SJSA1 (cell line): ENCODE results near the gene GATAD2A. TPM values are rescaled to one million over a fixed set of nuclear protein-coding genes. Genes with fewer than 3 reads are reported as not detected.
A peak's percentile ranks its signal among the peaks of the same experiment; 100 is the strongest.
"Not testable (repeated sequence)": the region's sequence is repeated elsewhere in the genome, so short reads cannot be mapped to it uniquely, and the experiment has no call there.

ENCODE experiments used
- DNase-seq, 2 experiments: peaks; one replicate each; pipeline ENCODE4 v3.0.0-alpha.2; 2015 to 2020; ENCODE audit warnings: low spot score in 2 of 2, low read depth in 1 of 2
- H3K27ac ChIP-seq: fragments of 250-450 bp; sonication (Bioruptor Pico); 2 replicates; pipeline ENCODE4 v1.5.1; 2020; ENCODE audit warnings: mild to moderate bottlenecking, moderate library complexity
- H3K27me3 ChIP-seq: fragments of 250-450 bp; sonication (Bioruptor Pico); replicated peaks from 2 replicates; pipeline ENCODE4 v1.5.1; 2020; ENCODE audit warnings: mild to moderate bottlenecking, moderate library complexity
- H3K36me3 ChIP-seq: fragments of 250-450 bp; sonication (Bioruptor Pico); 2 replicates; pipeline ENCODE4 v1.5.1; 2020; ENCODE audit warnings: mild to moderate bottlenecking
- H3K4me1 ChIP-seq: fragments of 250-450 bp; sonication (Bioruptor Pico); replicated peaks from 2 replicates; pipeline ENCODE4 v1.6.1; 2021; ENCODE audit warnings: mild to moderate bottlenecking
- H3K4me3 ChIP-seq: fragments of 250-450 bp; sonication (Bioruptor Pico); 2 replicates; pipeline ENCODE4 v1.5.1; 2020; ENCODE audit warnings: mild to moderate bottlenecking
- H3K9me3 ChIP-seq: fragments of 250-450 bp; sonication (Bioruptor Pico); replicated peaks from 2 replicates; pipeline ENCODE4 v1.5.1; 2020; ENCODE audit warnings: mild to moderate bottlenecking
- total RNA-seq: library from RNA; depleted of rRNA; stranded (reverse); fragments of >200 nt; shearing (Covaris generic); gene quantifications from 2 replicates; pipeline ENCODE4 v1.2.3, GENCODE V29; 2014; rRNA removed

GATAD2A gene, protein sequence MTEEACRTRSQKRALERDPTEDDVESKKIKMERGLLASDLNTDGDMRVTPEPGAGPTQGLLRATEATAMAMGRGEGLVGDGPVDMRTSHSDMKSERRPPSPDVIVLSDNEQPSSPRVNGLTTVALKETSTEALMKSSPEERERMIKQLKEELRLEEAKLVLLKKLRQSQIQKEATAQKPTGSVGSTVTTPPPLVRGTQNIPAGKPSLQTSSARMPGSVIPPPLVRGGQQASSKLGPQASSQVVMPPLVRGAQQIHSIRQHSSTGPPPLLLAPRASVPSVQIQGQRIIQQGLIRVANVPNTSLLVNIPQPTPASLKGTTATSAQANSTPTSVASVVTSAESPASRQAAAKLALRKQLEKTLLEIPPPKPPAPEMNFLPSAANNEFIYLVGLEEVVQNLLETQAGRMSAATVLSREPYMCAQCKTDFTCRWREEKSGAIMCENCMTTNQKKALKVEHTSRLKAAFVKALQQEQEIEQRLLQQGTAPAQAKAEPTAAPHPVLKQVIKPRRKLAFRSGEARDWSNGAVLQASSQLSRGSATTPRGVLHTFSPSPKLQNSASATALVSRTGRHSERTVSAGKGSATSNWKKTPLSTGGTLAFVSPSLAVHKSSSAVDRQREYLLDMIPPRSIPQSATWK
- 41.5 and 45.9 TPM in 2 replicates for total RNA-seq

DNA sequence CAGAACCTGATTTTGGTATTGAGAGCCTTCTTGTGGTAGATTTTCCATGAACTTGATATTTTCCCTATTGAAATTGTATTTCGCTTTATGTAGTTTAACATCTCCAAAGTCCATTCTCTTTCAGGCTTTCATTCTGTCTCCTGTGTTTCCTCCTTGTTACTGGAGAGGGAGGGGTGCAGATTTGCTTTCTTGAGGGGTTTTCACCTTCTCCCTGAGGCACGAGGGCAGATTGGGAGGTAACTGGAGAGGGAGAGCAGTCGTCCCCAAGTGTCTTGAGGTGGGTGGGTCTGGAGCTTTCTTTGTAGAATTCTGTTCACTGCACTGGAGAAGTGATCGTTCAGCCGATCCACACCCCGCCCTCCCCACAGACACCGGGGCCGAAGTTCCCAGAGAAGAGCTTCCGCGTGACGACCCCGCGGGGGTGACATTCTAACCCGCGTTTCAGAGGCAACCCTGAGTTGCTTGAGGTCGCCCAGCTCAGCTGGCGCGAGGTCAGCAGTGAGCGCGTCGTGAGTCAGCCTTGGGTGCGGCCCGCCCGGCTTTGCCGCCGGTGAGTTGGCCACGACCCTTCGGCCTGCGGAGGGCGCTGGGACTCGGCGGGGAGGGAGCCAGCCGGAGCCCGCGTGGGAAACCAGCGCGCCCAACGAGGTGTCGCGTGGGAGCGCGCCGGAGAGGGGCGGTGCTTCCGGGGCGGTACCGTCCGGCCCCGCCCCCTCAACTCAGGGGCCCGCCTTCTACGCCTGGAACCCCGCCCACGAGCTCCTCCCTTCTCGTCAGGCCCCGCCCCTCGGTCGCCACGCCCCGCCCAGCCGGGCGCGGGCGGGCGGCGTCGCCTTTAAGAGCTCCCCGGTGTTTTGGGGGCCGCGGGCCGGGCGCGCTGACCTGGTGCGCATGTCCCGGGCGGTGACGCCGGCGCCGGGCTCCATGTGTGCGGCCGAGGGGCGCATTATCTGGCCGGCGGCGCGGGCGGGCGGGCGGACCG, at the start of gene GATAD2A:
Gene GATAD2A (plus strand): TSS at position 797 of the 982 bp plus-strand sequence. CDS start 59,671 bp downstream, outside the sequence.
- peaks cover 23% of the 10 kb centered on the region for H3K4me1 ChIP-seq
- H3K4me3 ChIP-seq: peak within 1 kb of the TSS; percentile 73

GRCh38 chr19:19356500-19356899, 49.0 kb upstream of the GATAD2A start:
- Histone ChIP-seq H3K27ac (no peak overlapping the region), H3K4me3 (no peak overlapping the region), H3K36me3 (peaks cover 56% of the 10 kb centered on the region), H3K9me3 (no peaks in the 10 kb centered on the region), H3K27me3 (no peaks in the 10 kb centered on the region), H3K4me1 (no peaks in the 10 kb centered on the region)
- DNase-seq: no peak

More for the DNA sequence above, at the start of gene GATAD2A:
- Histone ChIP-seq H3K27me3 (no peaks in the 10 kb centered on the region), H3K36me3 (0 out of 2 replicates have a peak, but pooled peaks cover 3% of the 10 kb centered on the region), H3K27ac (peak within 1 kb of the TSS; percentile 67), H3K9me3 (no peaks in the 10 kb centered on the region)
- peak; percentile 91 to 98 for DNase-seq

GRCh38 chr19:19356901-19357566, 48.4 kb upstream of the GATAD2A start:
- Histone ChIP-seq H3K4me3 (no peak overlapping the region), H3K36me3 (peaks cover 53% of the 10 kb centered on the region), H3K27me3 (no peaks in the 10 kb centered on the region), H3K9me3 (no peaks in the 10 kb centered on the region), H3K27ac (no peak overlapping the region), H3K4me1 (no peaks in the 10 kb centered on the region)
- no peak for DNase-seq

GRCh38 chr19:19361075-19361594, 44.3 kb upstream of the GATAD2A start:
- no peak overlapping the region for H3K4me3 ChIP-seq
- H3K36me3 ChIP-seq: peaks cover 14% of the 10 kb centered on the region
- DNase-seq: peak; percentile 64 to 81
- no peak overlapping the region for H3K27ac ChIP-seq
- no peaks in the 10 kb centered on the region for H3K27me3 ChIP-seq
- no peaks in the 10 kb centered on the region for H3K4me1 ChIP-seq
- no peaks in the 10 kb centered on the region for H3K9me3 ChIP-seq

DNA sequence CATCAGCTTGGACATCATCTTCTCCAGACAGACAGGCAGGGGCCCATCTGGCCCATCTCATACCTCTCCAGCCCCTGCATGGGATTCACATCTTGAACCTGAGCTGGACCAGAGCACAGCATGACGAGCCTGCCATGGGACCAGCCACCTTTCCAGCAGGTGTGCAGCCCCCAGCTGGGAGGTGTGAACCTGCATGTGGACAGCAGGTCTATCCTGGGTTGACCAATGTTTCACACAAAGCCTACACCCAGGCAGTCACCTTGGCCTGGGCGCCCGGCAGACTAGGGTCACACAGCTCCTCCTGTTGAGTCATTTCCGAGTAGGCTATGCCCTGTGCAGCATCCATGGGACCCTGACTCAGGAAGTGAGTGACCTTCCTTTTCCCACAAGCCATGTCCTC, 43.4 kb upstream of the GATAD2A start:
- Histone ChIP-seq H3K9me3 (no peaks in the 10 kb centered on the region), H3K27ac (no peak overlapping the region), H3K27me3 (no peaks in the 10 kb centered on the region), H3K4me3 (no peak overlapping the region), H3K36me3 (peaks cover 4% of the 10 kb centered on the region), H3K4me1 (peaks cover 4% of the 10 kb centered on the region)
- peak in 1 of 2 experiments; percentile 36 for DNase-seq

DNA sequence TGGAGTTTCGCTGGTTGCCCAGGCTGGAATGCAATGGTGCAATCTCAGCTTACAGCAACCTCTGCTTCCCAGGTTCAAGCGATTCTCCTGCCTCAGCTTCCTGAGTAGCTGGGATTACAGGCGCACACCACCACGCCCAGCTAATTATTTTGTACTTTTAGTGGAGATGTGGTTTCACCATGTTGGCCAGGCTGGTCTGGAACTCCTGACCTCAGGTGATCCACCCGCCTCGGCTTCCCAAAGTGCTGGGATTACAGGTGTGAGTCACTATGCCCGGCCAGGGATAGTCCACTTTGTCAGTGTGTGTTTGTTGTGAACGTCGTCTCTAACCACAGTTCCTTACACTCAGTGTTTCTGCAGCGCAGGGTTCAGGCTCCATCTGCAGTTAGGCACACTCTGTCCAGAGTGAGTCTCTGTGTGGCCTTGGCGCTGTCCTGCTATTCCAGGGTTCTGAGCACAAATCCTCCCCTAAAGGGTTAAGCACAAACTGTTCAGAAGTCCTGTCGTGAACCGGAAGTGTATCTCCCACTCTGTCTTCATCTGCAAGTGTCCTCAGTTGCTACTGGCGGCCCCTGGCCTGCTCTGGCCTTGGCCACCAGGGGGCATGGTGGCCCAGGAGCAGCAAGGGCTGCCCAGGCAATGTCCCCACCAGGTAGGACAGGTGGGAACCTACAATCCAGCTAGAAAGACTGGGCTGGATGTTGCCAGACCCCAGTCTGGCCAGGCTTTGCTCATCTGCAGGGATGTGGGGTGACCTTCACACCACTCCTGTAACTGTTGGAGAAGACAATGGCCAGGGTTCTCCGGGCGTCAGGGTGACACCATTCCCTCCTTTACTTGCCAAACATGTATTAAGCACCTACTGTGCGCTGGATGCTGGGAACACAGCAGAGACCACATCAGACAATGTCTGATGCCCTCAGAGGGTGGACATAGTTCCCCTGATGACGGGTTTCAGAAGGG, 38.8 kb upstream of the GATAD2A start:
- Histone ChIP-seq H3K9me3 (no peaks in the 10 kb centered on the region), H3K4me3 (no peak overlapping the region), H3K4me1 (peaks cover 14% of the 10 kb centered on the region), H3K27ac (no peak overlapping the region), H3K36me3 (no peaks in the 10 kb centered on the region), H3K27me3 (no peaks in the 10 kb centered on the region)
- peak; percentile 52 to 64 for DNase-seq

- DNase-seq: no peak
- no peaks in the 10 kb centered on the region for H3K27me3 ChIP-seq
- H3K36me3 ChIP-seq: no peaks in the 10 kb centered on the region
- H3K27ac ChIP-seq: no peak overlapping the region
- no peak overlapping the region for H3K4me3 ChIP-seq
- peaks cover 21% of the 10 kb centered on the region for H3K4me1 ChIP-seq
- no peaks in the 10 kb centered on the region for H3K9me3 ChIP-seq
Measured at GRCh38 chr19:19368087-19368486, 37.4 kb upstream of the GATAD2A start.

- Histone ChIP-seq H3K36me3 (no peaks in the 10 kb centered on the region), H3K4me1 (peaks cover 24% of the 10 kb centered on the region), H3K9me3 (no peaks in the 10 kb centered on the region), H3K27ac (peak overlapping the region; percentile 83), H3K4me3 (no peak overlapping the region), H3K27me3 (no peaks in the 10 kb centered on the region)
- DNase-seq: peak; percentile 55 to 80
Measured at GRCh38 chr19:19371059-19371458, 34.4 kb upstream of the GATAD2A start.

GRCh38 chr19:19372656-19373416, 32.6 kb upstream of the GATAD2A start:
- no peak overlapping the region for H3K4me3 ChIP-seq
- H3K27me3 ChIP-seq: no peaks in the 10 kb centered on the region
- H3K9me3 ChIP-seq: no peaks in the 10 kb centered on the region
- peaks cover 24% of the 10 kb centered on the region for H3K4me1 ChIP-seq
- peak; percentile 21 to 59 for DNase-seq
- H3K27ac ChIP-seq: peak overlapping the region; percentile 53
- H3K36me3 ChIP-seq: no peaks in the 10 kb centered on the region

DNA sequence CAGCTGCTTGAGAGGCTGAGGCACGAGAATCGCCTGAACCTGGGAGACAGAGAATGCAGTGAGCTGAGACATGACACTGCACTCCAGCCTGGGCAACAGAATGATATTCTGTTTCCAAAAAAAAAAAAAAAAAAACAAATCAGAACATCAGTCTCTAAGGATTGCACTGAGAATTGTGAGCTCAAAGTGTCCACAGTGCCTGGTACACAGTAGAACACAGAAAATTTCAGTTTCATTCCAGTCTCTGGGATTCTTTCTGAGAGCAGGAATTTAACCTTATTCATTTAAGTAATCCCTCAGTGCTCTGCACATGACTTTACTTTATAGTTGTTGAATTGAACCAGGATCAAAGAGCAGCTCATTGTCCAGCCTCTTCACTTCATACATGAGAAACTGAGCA, 25.9 kb upstream of the GATAD2A start:
- DNase-seq: no peak
- H3K27me3 ChIP-seq: no peaks in the 10 kb centered on the region
- H3K36me3 ChIP-seq: no peaks in the 10 kb centered on the region
- no peak overlapping the region for H3K4me3 ChIP-seq
- H3K27ac ChIP-seq: no peak overlapping the region
- H3K4me1 ChIP-seq: peaks cover 14% of the 10 kb centered on the region
- 0 out of 2 replicates have a peak, but pooled peaks cover under 1% of the 10 kb centered on the region for H3K9me3 ChIP-seq

DNA sequence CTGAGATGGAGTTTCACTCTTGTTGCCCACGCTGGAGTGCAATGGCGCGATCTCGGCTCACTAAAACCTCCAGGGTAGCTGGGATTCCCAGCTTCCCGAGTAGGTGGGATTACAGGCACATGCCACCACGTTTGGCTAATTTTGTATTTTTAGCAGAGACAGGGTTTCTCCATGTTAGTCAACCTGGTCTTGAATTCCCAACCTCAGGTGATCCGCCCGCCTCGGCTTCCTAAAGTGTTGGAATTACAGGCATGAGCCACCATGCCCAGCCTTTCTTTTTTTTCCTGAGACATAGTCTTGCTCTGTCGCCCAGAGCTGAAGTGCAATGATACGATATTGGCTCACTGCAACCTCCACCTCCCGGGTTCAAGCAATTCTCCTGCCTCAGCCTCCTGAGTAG, 25.2 kb upstream of the GATAD2A start:
- not testable (repeated sequence) for H3K36me3 ChIP-seq, H3K4me3 ChIP-seq, H3K27me3 ChIP-seq, H3K9me3 ChIP-seq, H3K27ac ChIP-seq, DNase-seq
- H3K4me1 ChIP-seq: peaks cover 20% of the 10 kb centered on the region
